Adrenal gland (tissue), 5 donors: ENCODE data around the gene ATF6.

Source experiments
- POLR2A ChIP-seq, 2 donors: fragments of 450-650 bp; IDR thresholded peaks; one replicate each; pipeline ENCODE4 v1.6.1; 2017; ENCODE audit warnings: antibody characterized with exemption in 2 of 2, mild to moderate bottlenecking in 2 of 2, moderate library complexity in 1 of 2
- TF ChIP-seq, protein P1 (sequence below), 6 experiments: fragments of 450-650 bp in 4 of 6; fragments of 200-600 bp in 2 of 6; sonication (generic) in 1 of 6; IDR thresholded peaks; 1 replicate in 5 of 6; 2 replicates in 1 of 6; pipeline versions ENCODE4 v1.5.1 to v1.8.0; 2016 to 2021; ENCODE audit warnings: antibody characterized with exemption in 6 of 6, mild to moderate bottlenecking in 2 of 6, moderate library complexity in 1 of 6
- donor health status: DM: no; HTN: no; CAD: no.

DNA sequence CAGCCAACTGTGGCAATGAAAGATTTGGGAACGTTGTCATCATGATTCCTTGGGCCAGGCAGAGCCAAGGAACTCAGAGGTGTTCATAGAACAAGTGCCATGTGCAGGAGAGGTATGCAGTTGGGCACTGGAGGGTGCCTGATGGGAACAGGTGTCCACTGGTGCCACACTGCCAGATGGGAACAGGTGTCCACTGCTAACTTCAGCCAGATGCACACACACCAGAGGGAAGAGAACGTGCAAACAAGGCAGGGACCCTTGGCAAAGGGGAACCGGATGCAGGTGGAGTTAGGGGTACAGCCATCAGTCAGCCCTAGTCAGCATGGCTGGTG is 244.0 kb downstream of the ATF6 start:
- TF ChIP-seq, protein P1, sequence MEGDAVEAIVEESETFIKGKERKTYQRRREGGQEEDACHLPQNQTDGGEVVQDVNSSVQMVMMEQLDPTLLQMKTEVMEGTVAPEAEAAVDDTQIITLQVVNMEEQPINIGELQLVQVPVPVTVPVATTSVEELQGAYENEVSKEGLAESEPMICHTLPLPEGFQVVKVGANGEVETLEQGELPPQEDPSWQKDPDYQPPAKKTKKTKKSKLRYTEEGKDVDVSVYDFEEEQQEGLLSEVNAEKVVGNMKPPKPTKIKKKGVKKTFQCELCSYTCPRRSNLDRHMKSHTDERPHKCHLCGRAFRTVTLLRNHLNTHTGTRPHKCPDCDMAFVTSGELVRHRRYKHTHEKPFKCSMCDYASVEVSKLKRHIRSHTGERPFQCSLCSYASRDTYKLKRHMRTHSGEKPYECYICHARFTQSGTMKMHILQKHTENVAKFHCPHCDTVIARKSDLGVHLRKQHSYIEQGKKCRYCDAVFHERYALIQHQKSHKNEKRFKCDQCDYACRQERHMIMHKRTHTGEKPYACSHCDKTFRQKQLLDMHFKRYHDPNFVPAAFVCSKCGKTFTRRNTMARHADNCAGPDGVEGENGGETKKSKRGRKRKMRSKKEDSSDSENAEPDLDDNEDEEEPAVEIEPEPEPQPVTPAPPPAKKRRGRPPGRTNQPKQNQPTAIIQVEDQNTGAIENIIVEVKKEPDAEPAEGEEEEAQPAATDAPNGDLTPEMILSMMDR (IDR thresholded peaks at IDR 0.05): no peak
- TF ChIP-seq POLR2A (IDR thresholded peaks at IDR 0.05): no peak
